Cardiac septum (tissue), 1 donor: ENCODE data around the gene DNASE1. TPM values are rescaled to one million over a fixed set of nuclear protein-coding genes. Genes with fewer than 3 reads are reported as not detected.

ENCODE experiments used
- DNase-seq: peaks from one replicate; pipeline ENCODE4 v3.0.0-alpha.2; 2020; ENCODE audit warnings: low spot score
- intact Hi-C: fragments of 100-400 bp; cut with DNase I; formaldehyde crosslinking; loops from one replicate; pipeline ENCODE4 v1.14.0; 2022
- total RNA-seq: library from RNA; stranded (reverse); fragmentation: NEBNext Ultra II Directional; extraction: Animal tissue kit (Norgen Biotek cat#: 25700); gene quantifications from one replicate; pipeline ENCODE4 v1.2.1, GENCODE V29; 2021
- donor health status: DM: no; HTN: no; CAD: no.

The DNASE1 gene
- total RNA-seq, 1 donor from 2014 or later: 6.9 TPM

DNA sequence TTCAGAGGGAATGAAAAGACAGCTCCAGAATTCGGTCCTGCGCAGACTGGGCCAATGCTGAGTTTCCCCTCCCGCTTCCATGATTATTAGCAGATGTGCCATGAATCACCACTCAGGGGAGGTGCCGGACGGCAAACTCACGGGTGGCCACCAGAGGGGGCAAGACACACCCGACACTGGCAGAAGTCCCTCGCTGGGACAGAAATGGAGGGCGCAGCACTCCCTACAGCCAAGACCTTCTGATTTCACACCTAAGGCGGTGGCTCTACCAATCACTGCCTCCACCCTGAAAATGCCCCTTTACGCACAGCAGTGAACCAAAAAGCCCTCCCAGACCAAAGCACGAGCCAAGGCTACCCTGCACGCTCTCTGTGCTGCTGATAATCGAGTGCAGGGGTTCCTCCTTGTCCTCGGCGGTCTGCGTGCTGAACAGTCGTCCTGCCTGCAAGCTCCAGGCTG is 36.0 kb downstream of the DNASE1 start:
- intact Hi-C loops: no loop called here
- peak; percentile 95 for DNase-seq

- intact Hi-C loops: loop anchor here (1.0 kb wide), 1 partner anchor 188 kb away; no protein-coding TSS in a partner anchor
- DNase-seq: peak; percentile 68
Observed at GRCh38 chr16:3690980-3691720, 36.7 kb downstream of the DNASE1 start.

DNA sequence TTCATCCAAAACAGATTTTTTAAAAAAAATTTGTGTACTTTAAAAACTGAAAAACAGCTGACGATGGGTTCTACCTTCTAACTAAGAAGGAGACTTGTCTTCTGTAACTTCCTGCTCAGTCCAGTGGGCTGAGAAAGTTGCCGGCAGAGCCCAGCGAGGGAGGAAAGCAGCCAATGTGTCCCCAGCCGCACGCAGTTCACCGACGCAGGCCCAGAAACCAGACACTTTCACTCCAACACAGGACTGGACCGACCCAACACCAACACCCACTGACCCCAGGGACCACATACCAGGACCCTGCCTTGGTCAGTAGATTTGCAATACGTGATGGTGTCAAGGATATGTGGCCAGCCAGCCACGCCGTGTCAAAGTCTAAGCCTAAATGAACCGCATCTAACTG is 37.3 kb downstream of the DNASE1 start:
- intact Hi-C loops: loop anchor here (1.0 kb wide), 1 partner anchor 188 kb away; no protein-coding TSS in a partner anchor
- DNase-seq: no peak

DNA sequence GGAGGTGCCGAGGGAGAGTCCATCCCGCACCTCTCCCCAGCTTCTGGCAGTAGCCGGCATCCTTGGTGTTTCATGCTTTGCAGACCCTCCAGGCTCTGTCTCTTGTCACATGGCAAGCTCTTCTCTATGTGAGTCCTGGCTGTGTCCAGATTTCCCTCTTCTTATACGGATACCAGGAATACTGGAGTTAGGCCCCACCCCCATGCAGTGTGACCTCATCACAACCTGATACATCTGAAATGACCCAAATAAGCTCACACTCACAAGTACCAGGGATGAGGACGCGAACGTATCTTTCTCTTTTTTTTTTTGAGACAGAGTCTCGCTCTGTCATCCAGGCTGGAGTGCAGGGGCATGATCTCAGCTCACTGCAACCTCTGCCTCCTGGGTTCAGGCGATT is 39.6 kb downstream of the DNASE1 start:
- DNase-seq: no peak
- intact Hi-C loops: no loop called here

DNA sequence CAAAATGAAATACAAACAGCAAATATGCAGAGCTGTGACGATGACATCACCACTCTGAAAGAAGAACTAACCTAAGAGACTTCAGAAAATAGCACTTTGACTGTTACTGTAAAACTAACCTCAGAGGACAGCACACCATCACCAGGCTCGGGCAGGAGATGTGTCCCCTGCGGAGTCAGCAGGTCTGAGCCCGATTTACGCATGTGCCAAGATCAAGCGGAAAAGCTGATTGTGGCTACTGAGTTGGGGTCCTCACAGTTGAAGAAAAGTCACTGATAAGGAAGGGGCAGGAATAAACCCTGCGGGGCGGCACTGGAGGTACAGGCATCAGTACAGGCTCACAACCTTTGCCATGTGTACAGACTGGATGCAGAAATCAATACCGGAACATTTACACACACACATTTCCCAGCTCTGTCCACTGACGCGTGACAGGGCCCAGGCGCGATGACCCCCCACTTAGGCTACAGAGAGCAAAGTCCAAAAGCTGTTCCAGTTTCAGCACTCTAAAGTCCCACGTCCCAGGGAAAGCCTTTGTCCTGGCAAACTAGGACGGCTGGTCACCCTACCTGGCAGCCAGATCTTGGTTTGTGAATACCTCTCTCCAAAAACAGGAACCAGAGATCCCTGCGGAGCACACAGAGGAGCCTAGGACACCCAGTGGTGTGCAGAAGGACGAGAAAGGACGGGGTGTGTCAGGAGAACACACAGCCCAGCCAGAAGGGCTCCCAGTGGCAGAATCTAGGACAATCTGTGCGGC is 41.3 kb downstream of the DNASE1 start:
- intact Hi-C loops: no loop called here
- no peak for DNase-seq

- no peak for DNase-seq
- intact Hi-C loops: no loop called here
Observed at GRCh38 chr16:3696425-3697218, 42.1 kb downstream of the DNASE1 start.

- no peak for DNase-seq
- intact Hi-C loops: no loop called here
Observed at GRCh38 chr16:3698941-3699340, 44.5 kb downstream of the DNASE1 start.

- no peak for DNase-seq
- intact Hi-C loops: no loop called here
Observed at GRCh38 chr16:3701531-3701930, 47.0 kb downstream of the DNASE1 start.

- DNase-seq: no peak
- intact Hi-C loops: no loop called here
Observed at GRCh38 chr16:3702082-3702481, 47.6 kb downstream of the DNASE1 start.

DNA sequence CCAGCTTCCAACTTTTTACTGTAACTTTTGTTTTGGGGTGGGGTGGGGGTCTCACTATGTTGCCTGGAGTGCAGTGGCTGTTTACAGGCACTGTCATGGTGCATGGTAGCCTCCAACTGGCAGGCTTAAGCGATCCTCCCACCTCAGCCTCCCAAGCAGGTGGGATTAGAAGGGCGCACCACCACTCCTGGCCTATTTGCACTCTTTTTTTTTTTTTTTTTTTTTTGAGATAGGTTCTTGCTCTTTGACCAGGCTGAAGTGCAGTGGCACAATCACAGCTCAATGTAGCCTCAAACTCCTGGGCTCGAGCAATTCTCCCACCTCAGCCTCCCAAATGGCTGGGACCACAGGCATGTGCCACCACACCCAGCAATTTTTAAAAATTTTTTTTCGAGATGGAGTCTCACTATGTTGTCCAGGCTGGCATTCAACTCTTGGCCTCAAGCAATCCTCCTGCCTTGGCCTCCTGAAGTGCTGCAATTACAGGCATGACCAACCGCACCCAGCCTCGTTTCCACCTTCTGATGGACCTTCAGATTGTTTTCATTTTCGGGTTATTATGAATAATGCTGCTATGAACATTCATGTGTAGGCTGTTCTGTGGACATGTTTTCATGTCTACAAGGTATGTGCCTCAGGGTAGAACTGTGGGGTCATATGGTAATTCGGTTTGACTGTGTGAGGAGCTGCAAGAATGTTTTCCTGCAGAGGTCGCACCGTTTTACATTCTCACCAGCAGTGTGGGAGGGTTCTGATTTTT is 51.9 kb downstream of the DNASE1 start:
- no peak for DNase-seq
- intact Hi-C loops: no loop called here

Other genes starting within 250 kb of the DNASE1 start
- gene ZNF597, start 211.2 kb upstream of the DNASE1 start, total RNA-seq: 1.8 TPM
- gene NAA60, start 211.0 kb upstream of the DNASE1 start, total RNA-seq: 25.5 TPM
- gene C16orf90, start 159.2 kb upstream of the DNASE1 start, total RNA-seq: not detected
- 15.3 TPM for gene CLUAP1, start 153.7 kb upstream of the DNASE1 start, total RNA-seq
- 0.67 TPM for gene NLRC3, start 77.3 kb upstream of the DNASE1 start, total RNA-seq
- gene SLX4, start 43.1 kb upstream of the DNASE1 start, total RNA-seq: 2.7 TPM
- 78.6 TPM for gene TRAP1, start 62.8 kb downstream of the DNASE1 start, total RNA-seq
- 39.0 TPM for gene CREBBP, start 226.0 kb downstream of the DNASE1 start, total RNA-seq